HG02970 (cell line): Measurements from ENCODE around the gene SACM1L.
"Not testable (repeated sequence)": the region's sequence is repeated elsewhere in the genome, so short reads cannot be mapped to it uniquely, and the experiment has no call there.

ENCODE experiments used
- ATAC-seq: cut with Tn5 transposase; IDR thresholded peaks from one replicate; pipeline ENCODE4 v1.9.1; 2021; ENCODE audit warnings: mild to moderate bottlenecking, moderate library complexity, moderate number of reproducible peaks; ENCODE audit not compliant: unreplicated experiment, low FRiP score

The SACM1L gene

GRCh38 chr3:45690336-45691035 lies 1.3 kb downstream of the SACM1L start:
- ATAC-seq = no peak

- no peak for ATAC-seq
These were observed 2.6 kb downstream of the SACM1L start for GRCh38 chr3:45691842-45692241.

GRCh38 chr3:45692866-45693265 lies 3.7 kb downstream of the SACM1L start:
- no peak for ATAC-seq

- ATAC-seq = no peak
These were observed 4.8 kb downstream of the SACM1L start for GRCh38 chr3:45693941-45694521.

- not testable (repeated sequence) for ATAC-seq
These were observed 6.0 kb downstream of the SACM1L start for GRCh38 chr3:45695166-45695565.

GRCh38 chr3:45700570-45701073 lies 11.4 kb downstream of the SACM1L start:
- ATAC-seq = no peak

- ATAC-seq = no peak
These were observed 12.1 kb downstream of the SACM1L start for GRCh38 chr3:45701172-45701867.

GRCh38 chr3:45704301-45704943 lies 15.2 kb downstream of the SACM1L start:
- no peak for ATAC-seq

GRCh38 chr3:45705839-45706808 lies 16.9 kb downstream of the SACM1L start:
- ATAC-seq = no peak

- no peak for ATAC-seq
These were observed 22.7 kb downstream of the SACM1L start for GRCh38 chr3:45711931-45712330.

GRCh38 chr3:45712434-45713110 lies 23.4 kb downstream of the SACM1L start:
- ATAC-seq = no peak

- no peak for ATAC-seq
These were observed 26.7 kb downstream of the SACM1L start for GRCh38 chr3:45715945-45716344.

- ATAC-seq = no peak
These were observed 27.7 kb downstream of the SACM1L start for GRCh38 chr3:45716790-45717336.

GRCh38 chr3:45719655-45720487 lies 30.7 kb downstream of the SACM1L start:
- ATAC-seq = no peak

GRCh38 chr3:45724911-45725310 lies 35.7 kb downstream of the SACM1L start:
- ATAC-seq = no peak

- ATAC-seq = no peak
These were observed 40.4 kb downstream of the SACM1L start for GRCh38 chr3:45729614-45730013.

GRCh38 chr3:45730409-45731154 lies 41.4 kb downstream of the SACM1L start:
- ATAC-seq = no peak
